ELF-1 (cell line): ENCODE measurements around the gene ARHGAP12.

ENCODE experiments used
- DNase-seq: peaks from one replicate; pipeline ENCODE4 v3.0.0-alpha.2; 2016; ENCODE audit warnings: low read depth, low spot score

The ARHGAP12 gene

GRCh38 chr10:31949266-31949665 is 20.6 kb upstream of the ARHGAP12 start:
- no peak for DNase-seq

GRCh38 chr10:31948021-31948420 is 19.4 kb upstream of the ARHGAP12 start:
- no peak for DNase-seq

- no peak for DNase-seq
Measured at GRCh38 chr10:31947144-31947926, 18.7 kb upstream of the ARHGAP12 start.

GRCh38 chr10:31945392-31945791 is 16.8 kb upstream of the ARHGAP12 start:
- no peak for DNase-seq

- DNase-seq = no peak
Measured at GRCh38 chr10:31944071-31944433, 15.4 kb upstream of the ARHGAP12 start.

- no peak for DNase-seq
Measured at GRCh38 chr10:31942892-31943291, 14.3 kb upstream of the ARHGAP12 start.

GRCh38 chr10:31942435-31942834 is 13.8 kb upstream of the ARHGAP12 start:
- DNase-seq = no peak

GRCh38 chr10:31940839-31941653 is 12.4 kb upstream of the ARHGAP12 start:
- peak; percentile 36 for DNase-seq

GRCh38 chr10:31939797-31940708 is 11.4 kb upstream of the ARHGAP12 start:
- no peak for DNase-seq

GRCh38 chr10:31937371-31937770 is 8.7 kb upstream of the ARHGAP12 start:
- DNase-seq = no peak

- DNase-seq = no peak
Measured at GRCh38 chr10:31936933-31937332, 8.3 kb upstream of the ARHGAP12 start.

- no peak for DNase-seq
Measured at GRCh38 chr10:31936086-31936485, 7.5 kb upstream of the ARHGAP12 start.

- DNase-seq = peak; percentile 47
Measured at GRCh38 chr10:31935678-31936077, 7.0 kb upstream of the ARHGAP12 start.

- DNase-seq = no peak
Measured at GRCh38 chr10:31932838-31933237, 4.2 kb upstream of the ARHGAP12 start.

GRCh38 chr10:31930856-31931255 is 2.2 kb upstream of the ARHGAP12 start:
- no peak for DNase-seq

GRCh38 chr10:31930023-31930751 is 1.6 kb upstream of the ARHGAP12 start:
- no peak for DNase-seq

GRCh38 chr10:31929261-31930022 is 811 bp upstream of the ARHGAP12 start:
- DNase-seq = peak; percentile 64

GRCh38 chr10:31927884-31928548 is 615 bp downstream of the ARHGAP12 start:
- DNase-seq = peak; percentile 77

GRCh38 chr10:31927565-31927883 is 1.1 kb downstream of the ARHGAP12 start:
- DNase-seq = no peak
